GM23248 (cell line): ENCODE data around the gene MRPL40.

Experiments used
- EZH2 ChIP-seq: fragments of 200-600 bp; sonication (generic); IDR thresholded peaks from 2 replicates; pipeline ENCODE4 v1.6.1; 2018; ENCODE audit warnings: antibody characterized with exemption, mild to moderate bottlenecking; ENCODE audit not compliant: insufficient read depth, poor library complexity, severe bottlenecking
- EZH2phosphoT487 ChIP-seq: fragments of 200-600 bp; sonication (generic); IDR thresholded peaks from 2 replicates; pipeline ENCODE4 v1.6.1; 2018; ENCODE audit warnings: antibody characterized with exemption, moderate library complexity, mild to moderate bottlenecking, low read depth; ENCODE audit not compliant: insufficient read depth

DNA sequence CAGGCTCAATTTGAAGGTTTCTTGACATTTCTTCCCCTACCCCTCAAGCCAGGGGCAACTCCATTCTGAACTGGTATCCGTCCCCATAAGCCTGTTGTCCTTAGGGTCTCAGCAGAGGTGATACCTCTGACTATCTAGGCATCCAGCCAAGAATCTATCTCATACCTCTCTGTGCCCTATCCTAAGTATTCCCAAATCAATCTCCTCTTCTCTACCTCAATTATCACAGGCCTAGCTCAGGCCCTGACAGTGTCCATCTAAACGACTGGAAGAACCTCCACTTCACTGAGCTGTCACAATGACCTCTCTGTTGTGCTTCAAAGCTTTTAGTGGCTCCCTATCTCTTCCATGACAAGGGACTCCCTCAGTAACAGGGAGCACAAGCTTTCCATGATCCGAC lies 27.7 kb upstream of the MRPL40 start:
- TF ChIP-seq EZH2 (no peak), EZH2phosphoT487 (no peak)
